HG03039 (cell line): ENCODE measurements around the gene TBC1D10B.

Experiments used
- ATAC-seq: cut with Tn5 transposase; IDR thresholded peaks from one replicate; pipeline ENCODE4 v1.9.1; 2021; ENCODE audit warnings: mild to moderate bottlenecking, moderate library complexity; ENCODE audit not compliant: unreplicated experiment

Gene TBC1D10B, protein sequence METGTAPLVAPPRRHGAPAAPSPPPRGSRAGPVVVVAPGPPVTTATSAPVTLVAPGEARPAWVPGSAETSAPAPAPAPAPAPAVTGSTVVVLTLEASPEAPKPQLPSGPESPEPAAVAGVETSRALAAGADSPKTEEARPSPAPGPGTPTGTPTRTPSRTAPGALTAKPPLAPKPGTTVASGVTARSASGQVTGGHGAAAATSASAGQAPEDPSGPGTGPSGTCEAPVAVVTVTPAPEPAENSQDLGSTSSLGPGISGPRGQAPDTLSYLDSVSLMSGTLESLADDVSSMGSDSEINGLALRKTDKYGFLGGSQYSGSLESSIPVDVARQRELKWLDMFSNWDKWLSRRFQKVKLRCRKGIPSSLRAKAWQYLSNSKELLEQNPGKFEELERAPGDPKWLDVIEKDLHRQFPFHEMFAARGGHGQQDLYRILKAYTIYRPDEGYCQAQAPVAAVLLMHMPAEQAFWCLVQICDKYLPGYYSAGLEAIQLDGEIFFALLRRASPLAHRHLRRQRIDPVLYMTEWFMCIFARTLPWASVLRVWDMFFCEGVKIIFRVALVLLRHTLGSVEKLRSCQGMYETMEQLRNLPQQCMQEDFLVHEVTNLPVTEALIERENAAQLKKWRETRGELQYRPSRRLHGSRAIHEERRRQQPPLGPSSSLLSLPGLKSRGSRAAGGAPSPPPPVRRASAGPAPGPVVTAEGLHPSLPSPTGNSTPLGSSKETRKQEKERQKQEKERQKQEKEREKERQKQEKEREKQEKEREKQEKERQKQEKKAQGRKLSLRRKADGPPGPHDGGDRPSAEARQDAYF

DNA sequence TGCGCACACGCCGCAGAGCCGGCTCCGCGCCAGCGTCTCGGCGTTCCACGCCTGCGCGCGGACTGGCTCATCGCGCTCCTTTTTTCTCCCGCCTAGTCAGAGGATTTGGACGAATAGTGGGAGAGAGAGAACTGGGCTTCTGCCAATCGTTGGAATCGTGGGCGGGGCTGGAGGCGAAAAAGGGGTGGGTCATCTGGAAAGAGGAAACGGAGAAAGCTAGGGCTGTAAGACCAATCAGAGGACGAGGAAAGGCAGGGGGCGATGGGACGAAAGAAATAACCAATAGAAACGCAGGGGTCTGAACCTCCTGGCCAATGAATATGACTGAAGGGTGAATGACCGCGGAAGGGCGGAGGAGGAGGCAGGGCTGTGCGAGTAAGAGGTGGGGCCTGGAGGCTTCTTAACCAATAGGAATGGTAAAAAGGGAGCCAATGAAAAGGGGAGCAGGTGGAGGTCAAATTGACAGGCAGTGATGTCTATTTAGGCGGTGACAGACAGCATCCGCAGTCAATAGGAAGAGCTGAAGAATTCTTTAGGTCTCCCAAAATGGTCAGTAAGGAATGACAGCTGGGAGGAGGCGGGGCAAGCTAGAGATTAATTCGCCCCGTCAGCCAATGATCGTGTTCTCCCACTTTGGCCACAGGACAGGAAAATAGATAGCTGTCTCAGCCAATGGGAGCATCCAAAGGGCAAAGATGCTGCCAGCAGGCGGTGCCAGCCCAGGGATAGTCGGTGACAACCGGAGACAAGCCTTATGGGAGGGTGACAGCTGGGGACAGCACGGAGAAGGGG is at the start of gene TBC1D10B:
Gene TBC1D10B (minus strand): TSS at position 39 of the 792 bp plus-strand sequence. CDS start 311 bp downstream, outside the sequence.
- peak; percentile 63 for ATAC-seq

DNA sequence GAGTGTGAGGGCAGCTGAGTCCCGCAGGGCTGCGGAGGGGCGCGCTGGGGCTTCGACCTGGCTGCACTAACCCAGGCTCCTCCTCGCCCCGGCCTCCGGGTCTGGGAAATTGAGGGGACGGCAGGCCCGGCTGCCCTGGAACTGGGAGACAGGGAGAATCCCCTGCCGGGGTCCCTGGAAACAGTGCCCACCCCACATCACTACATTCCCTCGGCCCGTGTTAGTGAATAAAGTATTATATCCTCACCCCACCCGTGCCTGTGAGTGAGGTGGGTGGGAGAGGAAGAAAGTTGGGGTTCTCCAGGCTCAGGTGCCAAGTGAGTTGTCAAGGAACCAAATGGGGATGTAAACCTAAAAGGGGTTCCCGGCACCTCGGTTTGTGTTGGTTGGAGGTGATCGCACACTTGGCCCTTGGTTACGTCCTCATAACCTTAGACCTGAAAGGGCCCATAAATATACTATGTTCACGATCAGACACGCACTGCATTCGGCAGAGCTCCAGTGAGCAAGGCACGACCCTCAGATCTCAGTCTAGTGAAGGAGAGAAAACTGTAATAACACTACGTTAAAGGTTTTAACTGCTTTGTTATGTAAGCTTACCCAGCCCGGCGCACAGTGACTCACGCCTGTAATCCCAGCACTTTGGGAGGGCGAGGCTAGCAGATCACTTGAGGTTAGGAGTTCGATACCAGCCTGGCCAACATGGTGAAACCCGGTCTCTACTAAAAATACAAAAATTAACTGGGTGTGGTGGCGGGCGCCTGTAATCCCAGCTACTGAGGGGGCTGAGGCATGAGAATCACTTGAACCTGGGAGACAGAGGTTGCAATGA is 48.3 kb upstream of the TBC1D10B start:
- no peak for ATAC-seq

DNA sequence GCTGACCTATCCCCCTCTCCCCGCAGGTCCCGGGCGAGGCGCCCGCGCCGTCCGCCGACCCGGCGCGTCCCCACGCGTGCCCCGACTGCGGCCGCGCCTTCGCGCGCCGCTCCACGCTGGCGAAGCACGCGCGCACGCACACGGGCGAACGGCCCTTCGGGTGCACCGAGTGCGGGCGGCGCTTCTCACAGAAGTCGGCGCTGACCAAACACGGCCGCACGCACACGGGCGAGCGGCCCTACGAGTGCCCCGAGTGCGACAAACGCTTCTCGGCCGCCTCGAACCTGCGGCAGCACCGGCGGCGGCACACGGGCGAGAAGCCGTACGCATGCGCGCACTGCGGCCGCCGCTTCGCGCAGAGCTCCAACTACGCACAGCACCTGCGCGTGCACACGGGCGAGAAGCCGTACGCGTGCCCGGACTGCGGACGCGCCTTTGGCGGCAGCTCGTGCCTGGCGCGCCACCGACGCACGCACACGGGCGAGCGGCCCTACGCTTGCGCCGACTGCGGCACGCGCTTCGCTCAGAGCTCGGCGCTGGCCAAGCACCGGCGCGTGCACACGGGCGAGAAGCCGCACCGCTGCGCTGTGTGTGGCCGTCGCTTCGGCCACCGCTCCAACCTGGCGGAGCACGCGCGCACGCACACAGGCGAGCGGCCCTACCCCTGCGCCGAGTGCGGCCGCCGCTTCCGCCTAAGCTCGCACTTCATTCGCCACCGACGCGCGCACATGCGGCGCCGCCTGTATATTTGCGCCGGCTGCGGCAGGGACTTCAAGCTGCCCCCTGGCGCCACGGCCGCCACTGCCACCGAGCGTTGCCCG is 47.4 kb upstream of the TBC1D10B start:
- ATAC-seq, result peak; percentile 74

DNA sequence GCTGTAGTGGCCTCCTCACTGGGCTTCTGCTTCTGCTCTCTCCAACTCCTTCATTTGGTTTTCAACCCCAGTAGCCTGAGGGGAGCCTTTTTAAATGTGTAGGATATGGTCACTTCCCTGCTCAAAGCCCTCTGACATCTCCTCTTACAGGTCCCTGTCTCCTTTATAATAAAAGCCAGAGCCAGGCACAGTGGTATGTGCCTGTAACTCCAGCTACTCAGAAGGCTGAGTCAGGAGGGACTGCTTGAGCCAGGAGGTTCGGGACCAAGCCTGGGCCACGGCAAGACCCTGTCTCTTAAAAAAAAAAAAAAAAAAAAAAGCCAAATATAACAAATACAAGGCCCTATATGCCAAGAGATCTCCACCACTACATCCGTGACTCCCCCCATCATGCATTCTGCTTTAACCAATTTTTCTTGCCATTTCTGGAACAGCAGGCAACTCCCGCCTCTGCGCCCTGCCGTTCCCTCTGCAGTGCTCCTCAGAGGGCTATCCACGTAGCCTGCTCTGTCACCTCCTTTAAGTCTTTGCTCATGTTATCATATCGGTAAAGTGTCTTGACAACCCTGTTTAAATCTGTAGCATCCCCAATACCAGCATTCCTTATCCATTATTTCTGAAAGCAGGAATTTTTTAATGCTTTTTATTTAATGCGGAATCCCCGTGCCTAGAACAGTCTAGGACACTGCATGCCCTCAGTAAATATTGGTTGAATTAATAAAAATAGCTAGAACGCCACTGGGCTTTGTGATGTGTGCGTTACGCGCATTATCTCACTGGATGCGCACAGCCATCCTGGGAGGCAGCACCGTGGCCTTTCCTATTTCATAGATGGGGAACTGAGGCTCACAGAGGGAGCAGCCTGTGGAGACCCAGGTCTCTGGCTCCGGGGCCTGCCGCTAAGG is 46.6 kb upstream of the TBC1D10B start:
- no peak for ATAC-seq

DNA sequence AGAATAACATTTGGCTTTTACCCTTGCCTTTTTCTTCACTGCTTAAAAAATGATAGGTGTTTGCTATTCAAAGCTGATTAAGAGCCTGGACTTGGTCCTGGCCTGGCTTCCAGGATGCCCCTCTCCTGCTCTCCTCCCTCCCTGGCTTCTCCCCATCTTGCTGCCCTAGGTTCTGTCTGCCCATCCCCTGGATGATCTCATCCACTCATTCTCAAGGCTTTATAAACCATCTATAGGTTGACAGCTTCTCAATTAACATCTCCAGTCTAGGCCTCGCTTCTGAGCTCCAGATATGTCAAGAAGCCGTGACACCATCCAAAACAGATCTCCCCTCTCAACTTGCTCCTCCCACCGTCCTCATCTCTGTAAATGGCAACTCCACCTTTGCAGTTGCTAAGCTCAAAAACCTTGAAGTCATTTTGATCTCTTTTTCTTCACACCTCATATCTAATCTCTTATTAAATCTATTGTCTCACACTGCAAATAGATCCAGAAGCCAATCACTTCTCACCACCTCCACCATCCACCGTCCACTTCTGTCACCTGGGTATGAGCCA is 45.8 kb upstream of the TBC1D10B start:
- no peak for ATAC-seq

DNA sequence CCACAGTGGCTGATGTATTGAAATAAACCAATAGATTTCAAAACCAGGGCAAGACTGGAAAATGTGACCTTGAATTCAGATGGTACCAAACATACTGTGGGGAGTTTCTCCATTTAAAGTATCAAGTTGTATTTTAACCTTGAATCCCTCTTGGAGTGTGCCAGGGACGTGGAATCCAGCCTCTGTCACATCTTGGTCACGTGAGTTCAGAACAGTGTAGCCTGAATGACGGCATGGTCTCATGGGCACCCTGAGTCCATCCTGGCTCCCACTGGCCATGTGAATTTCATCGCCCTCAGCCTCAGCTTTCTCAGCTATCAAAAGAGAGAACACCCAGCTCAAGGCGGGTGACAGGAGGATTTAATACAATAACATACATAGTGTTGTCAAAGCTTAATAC is 43.9 kb upstream of the TBC1D10B start:
- ATAC-seq, result no peak

DNA sequence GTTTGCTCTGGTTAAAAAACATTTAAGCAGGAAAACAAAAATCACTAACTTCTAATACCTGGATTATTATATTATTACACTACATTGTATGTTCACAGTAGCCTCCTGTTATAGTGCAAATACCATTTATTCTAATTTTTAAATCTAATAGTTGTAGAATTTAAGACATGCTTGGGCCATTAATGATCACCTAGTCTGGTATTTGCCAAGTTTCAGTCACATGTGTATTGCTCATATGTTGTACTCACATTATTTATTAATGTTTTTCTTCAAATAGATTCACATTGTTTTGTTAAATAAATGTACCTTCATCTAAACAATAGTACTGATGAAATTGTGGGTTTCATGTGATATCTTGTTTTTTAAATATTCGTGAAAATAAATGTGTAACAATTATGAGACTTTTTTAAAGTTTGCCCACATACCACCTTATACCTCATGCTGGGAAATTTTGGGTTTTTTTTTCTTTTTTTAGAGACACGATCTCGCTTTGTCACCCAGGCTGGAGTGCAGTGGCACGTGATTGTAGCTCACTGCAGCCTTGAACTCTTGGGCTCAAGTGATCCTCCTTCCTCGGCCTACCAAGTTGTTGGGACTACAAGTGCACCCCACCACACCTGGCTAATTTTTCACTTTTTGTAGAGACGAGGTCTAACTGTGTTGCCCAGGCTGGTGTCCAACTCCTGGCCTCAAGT is 43.0 kb upstream of the TBC1D10B start:
- no peak for ATAC-seq

DNA sequence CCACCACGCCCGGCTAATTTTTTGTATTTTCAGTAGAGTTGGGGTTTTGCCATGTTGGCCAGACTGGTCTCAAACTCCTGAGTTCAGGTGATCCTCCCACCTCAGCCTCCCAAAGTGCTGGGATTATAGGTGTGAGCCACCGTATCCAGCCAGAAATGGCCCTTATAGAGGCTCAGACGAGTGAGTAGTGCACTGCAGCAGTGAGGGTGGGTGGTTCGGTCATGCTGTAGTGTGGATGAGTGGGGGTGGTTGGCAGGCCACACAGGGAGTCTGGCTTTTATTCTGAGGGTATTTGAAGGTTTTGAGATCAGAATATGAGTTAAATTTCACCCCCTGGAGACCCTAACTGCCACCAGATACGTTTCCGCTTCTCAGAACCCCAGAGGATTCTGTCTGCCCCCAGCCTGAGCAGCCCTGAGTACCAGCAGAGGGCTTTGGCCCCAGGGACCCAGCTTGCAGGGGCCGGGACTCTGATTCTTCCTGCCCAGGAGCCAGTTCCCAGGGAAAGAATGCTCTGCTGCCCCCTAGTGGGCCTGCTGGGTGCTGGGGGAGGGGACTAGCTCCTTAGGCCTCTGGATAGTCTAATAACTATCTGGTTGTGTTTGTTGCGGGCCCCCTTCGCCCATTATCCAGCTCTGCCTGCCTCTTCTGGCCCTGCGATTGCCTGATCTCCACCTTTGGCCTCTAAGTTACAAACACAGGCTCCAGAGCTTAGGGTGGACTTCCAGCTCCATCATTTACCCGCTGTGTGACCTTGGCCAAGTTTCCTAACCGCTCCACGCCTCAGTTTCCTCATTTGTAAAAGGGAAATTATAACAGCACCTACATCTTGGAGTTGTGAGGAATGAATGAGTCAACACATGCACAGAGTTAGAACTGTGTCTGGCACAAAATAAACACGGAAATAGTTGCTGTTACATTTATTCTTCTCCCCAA is 39.1 kb upstream of the TBC1D10B start:
- ATAC-seq, result no peak

DNA sequence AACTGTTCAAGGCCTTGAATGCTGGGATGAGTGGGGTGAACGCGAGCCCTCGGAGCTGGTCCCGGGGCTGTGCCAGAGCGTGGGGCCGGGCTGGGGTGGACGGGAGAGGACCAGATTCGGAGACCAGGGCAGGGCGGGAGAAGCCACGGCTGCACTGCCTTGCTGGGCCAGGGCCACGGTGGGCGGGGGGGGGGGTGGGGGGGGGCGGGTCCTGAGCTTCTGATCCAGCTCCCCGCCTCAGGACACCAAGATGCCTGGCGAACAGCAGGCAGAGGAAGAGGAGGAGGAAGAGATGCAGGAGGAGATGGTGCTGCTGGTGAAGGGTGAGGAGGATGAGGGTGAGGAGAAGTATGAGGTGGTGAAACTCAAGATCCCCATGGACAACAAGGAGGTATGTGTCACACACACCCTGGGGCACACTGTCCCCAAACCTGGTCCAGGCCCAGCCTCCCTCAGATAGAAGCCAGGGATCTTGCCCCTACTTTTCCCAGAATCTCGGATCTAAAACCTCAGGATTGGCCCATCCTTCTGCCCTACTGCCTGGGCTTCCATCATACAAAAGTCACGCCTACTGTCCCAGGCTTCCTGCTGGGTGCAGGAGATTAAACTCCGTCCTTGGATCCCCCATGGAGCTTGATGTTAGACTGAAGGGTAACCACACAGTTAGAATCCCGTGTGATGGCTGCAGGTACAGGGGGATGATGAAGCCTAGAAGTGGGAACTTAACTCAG is 37.7 kb upstream of the TBC1D10B start:
- ATAC-seq, result no peak

DNA sequence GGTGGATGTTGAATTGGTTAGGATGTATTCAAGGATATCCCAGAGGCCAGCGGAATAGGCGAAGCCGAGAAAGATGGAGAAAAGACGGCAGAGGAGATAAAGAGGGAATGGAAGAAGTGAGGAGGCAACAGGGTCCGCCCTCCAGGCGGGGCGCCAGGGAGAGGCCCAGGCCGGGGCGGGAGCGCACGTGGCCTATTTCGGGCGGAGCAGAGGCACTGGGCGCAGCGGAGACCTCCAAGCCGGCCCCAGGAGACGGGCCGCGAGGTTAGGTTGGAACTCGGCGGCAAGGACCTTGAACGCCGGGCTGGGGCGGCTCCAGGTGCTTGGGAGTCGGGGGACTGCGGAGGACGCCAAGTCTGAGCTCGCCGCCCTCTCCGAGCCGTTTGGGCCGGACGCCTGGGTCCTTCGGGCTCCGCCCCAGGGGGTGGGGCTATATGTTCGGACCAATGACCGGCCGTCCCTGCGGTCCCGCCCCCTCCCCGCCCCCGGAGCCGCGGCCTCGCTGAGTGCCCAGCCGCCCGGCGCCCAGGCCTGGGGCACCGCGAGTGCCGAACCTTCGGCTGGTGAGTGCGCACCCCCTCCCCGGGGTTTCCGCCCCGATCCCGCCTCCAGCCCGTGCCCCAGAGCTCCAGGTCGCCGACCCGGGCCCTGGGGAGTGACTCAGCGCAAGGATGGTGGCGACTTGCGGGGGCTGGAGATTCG is 37.0 kb upstream of the TBC1D10B start, which contains the start of gene ZNF771:
Gene ZNF771 (plus strand): TSS at position 505 of the 702 bp plus-strand sequence. CDS start 448 bp downstream, outside the sequence.
- peak; percentile 60 for ATAC-seq

DNA sequence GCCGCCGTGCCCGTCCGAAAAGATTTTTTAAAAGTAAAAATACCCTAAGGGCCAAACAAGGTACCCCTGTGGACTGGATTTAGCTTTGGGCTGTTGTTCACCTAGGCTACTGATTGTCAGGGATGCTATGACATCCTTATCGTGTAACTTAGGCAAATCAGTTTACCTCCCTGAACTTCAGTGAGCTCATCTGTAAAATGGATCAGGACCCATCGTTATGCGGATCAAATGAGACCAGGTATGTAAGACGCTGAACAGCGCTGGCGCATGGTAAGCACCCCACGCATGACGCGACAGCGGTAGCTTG is 36.5 kb upstream of the TBC1D10B start:
- no peak for ATAC-seq

DNA sequence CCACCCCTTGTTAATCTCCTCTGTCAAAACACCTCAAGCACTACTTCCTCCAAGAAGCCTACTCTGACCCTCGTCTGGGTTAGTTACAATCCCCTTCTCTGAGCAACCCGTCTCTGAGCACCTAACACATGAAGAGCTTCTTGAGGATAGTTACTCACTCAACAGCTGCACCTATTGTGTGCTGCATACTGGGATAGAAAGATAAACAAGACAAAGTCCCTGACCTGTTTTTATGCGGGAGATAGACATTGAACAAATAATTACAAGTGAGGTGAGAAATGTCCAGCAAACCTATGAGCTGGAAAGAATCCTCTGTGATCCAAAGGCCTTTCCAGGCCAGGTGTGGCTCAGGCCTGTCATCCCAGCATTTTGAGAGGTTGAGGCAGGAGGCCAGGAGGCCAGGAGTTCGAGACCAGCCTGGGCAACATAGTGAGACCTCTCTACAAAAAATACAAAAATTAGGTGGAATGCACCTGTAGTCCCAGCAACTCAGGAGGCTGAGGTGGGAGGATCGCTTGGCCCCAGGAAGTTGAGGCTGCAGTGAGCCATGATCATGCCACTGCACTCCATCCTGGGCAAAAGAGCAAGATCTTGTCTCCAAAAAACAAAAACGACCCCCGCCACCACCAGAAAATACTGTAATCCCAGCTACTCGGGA is 31.6 kb upstream of the TBC1D10B start:
- ATAC-seq, result no peak

DNA sequence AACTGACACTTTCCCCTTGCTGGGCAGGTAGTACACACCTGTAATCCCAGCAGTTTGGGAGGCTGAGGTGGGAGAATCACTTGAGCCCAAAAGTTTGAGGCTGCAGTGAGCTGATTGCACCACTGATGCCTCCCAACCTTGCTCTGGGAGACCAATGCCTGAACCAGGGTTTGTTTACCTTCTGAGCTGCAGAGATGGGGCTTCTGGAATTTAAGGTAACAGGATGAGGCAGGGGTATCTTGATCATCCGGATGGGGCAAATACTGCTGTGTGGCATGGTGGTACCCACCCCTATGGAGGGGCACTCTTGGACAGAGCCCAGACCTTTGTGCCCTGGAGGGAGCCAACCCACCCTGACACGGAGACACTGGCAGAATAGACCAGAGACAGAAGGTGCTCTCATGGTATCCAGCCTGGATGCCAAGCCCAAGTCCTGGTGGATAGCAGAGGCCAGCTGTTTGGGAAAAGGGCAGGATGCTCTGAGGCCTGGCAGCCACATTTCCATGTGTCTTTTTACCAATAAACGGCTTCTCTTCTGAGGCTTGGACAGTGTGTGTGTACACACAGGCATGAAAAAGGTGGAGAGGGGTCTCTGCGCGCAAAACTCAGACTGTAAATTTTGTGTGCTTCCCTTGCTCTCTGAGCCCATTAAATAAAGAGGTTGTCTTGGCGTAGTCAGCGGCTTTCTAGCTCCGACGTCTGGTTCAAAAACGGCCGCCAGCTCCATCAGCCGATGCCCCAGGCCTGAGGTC is 29.3 kb upstream of the TBC1D10B start:
- no peak for ATAC-seq
